ENCODE data around the gene LMO7. TPM values are rescaled to one million over a fixed set of nuclear protein-coding genes. Genes with fewer than 3 reads are reported as not detected.

The LMO7 gene
- total RNA-seq, 2 experiments from 2014 or later, result 21.4 to 25.4 TPM

- Histone ChIP-seq H3K4me1 (ENCODE audit: insufficient read depth, low read length, poor library complexity, severe bottlenecking) (no peaks in the 10 kb centered on the region), H4K20me1 (ENCODE audit: insufficient read depth, low read length) (no peaks in the 10 kb centered on the region), H3K79me2 (ENCODE audit: insufficient read depth, low read depth, low read length) (no peaks in the 10 kb centered on the region), H3K27ac (ENCODE audit: low read depth, low read length, poor library complexity, severe bottlenecking) (no peak overlapping the region), H3K9me3 (ENCODE audit: low read length) (0 out of 2 replicates have a peak, but pooled peaks cover 9% of the 10 kb centered on the region), H3K36me3 (ENCODE audit: insufficient read depth, low read length) (no peaks in the 10 kb centered on the region), H2AFZ (ENCODE audit: low read length) (no peak overlapping the region), H3K4me3 (ENCODE audit: low read depth, low read length, poor library complexity, severe bottlenecking) (no peak overlapping the region), H3K4me2 (ENCODE audit: low read length) (no peak overlapping the region), H3K9me2 (ENCODE audit: insufficient read depth, low read length) (no peaks in the 10 kb centered on the region)
- intact Hi-C loops (cut with micrococcal nuclease; ENCODE audit: unreplicated experiment), result no loop called here
- ChIA-PET POLR2A (interaction anchor here (0.6 kb wide), 3 partner anchors 50 to 1247 kb away, joined by 3 read pairs; no protein-coding TSS in a partner anchor), CTCF (ENCODE audit: unreplicated experiment) (no interaction called here)
- DNase-seq (ENCODE audit: low spot score), result no peak
- no TSS peak for BruUV-seq (replicated peaks)
- TF ChIP-seq CTCF (conservative IDR thresholded peaks at IDR 0.05; ENCODE audit: low read length) (no peak), EZH2phosphoT487 (IDR thresholded peaks at IDR 0.05; ENCODE audit: borderline replicate concordance, low read depth, low read length) (no peak)
Observed at GRCh38 chr13:75757336-75757735, 121.2 kb downstream of the LMO7 start.

DNA sequence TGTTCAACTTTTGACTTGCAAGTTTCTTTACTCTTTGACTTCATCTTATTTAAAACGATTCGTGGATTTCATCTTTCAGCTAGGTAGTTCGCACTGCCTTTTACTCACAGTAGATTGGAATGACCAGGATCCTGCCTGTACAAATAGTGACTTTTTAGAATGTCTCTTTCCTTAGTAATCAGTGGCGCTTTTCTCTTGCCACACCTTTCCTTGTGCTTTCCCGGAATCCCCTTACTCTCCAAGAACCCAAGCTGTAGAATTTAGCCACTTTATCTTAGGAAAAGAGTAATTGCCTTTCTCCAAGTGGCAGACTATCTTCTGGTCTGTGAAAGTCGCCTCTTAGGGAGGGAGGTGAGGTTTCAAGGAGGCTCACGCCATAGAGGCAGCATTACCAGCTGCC lies 123.4 kb downstream of the LMO7 start:
- no peaks in the 10 kb centered on the region for H4K20me1 ChIP-seq (ENCODE audit: insufficient read depth, low read length)
- H3K9me3 ChIP-seq (ENCODE audit: low read length), result no peaks in the 10 kb centered on the region
- BruUV-seq (replicated peaks), result no TSS peak
- H3K4me1 ChIP-seq (ENCODE audit: insufficient read depth, low read length, poor library complexity, severe bottlenecking), result no peaks in the 10 kb centered on the region
- TF ChIP-seq CTCF (conservative IDR thresholded peaks at IDR 0.05; ENCODE audit: low read length) (no peak), EZH2phosphoT487 (IDR thresholded peaks at IDR 0.05; ENCODE audit: borderline replicate concordance, low read depth, low read length) (no peak)
- no peaks in the 10 kb centered on the region for H3K9me2 ChIP-seq (ENCODE audit: insufficient read depth, low read length)
- H2AFZ ChIP-seq (ENCODE audit: low read length), result no peak overlapping the region
- H3K79me2 ChIP-seq (ENCODE audit: insufficient read depth, low read depth, low read length), result no peaks in the 10 kb centered on the region
- H3K36me3 ChIP-seq (ENCODE audit: insufficient read depth, low read length), result no peaks in the 10 kb centered on the region
- DNase-seq (ENCODE audit: low spot score), result no peak
- intact Hi-C loops (cut with micrococcal nuclease; ENCODE audit: unreplicated experiment), result no loop called here
- ChIA-PET POLR2A (interaction anchor here (0.7 to 2.2 kb wide), 3 partner anchors 9 to 1282 kb away, joined by 3 to 5 read pairs (median 4); no protein-coding TSS in a partner anchor), CTCF (ENCODE audit: unreplicated experiment) (no interaction called here)
- no peak overlapping the region for H3K27ac ChIP-seq (ENCODE audit: low read depth, low read length, poor library complexity, severe bottlenecking)
- no peak overlapping the region for H3K4me2 ChIP-seq (ENCODE audit: low read length)
- no peak overlapping the region for H3K4me3 ChIP-seq (ENCODE audit: low read depth, low read length, poor library complexity, severe bottlenecking)

DNA sequence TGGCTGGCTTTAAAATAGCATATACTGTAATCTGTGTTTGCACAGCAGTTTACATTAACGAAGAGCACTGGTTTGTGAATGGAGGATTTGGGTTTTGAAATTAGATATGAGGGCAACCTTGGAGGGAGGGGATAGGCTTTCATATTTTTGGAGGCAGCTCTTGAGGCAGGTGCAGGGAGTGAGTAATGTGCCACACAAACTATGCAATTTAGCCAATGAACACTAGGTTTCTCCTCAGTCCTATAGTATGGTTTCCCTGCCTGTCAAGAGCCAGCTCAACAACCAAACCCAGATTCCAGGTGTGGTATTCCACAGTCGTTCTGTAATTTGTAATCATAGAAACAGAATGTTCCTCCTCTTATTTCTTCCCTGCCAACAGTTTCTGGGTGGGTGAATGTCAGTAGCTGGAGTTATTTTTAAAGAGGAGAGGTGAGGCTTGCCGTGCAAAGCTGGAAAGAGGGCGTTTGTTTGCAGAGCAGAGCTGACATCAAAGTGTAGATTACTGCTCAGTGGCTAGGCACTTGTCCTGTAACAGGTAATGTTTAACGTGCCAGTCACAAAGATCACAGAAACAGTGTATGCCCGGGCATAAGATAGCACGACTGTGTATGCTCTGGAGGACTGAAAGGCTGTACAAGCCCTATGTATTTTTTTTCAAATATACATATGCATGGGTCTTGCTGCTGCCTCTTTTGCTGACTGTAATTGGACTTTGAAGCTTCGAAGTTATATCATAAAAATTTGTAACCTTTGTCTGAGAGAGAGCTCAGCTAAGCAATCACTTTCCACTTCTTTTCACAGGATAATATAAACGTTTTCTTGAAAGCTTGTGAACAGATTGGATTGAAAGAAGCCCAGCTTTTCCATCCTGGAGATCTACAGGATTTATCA lies 124.2 kb downstream of the LMO7 start:
- no peak for DNase-seq (ENCODE audit: low spot score)
- Histone ChIP-seq H3K4me2 (ENCODE audit: low read length) (peak overlapping the region; percentile 35; the same call in 1 of the 2 replicates), H2AFZ (ENCODE audit: low read length) (no peak overlapping the region), H3K4me3 (ENCODE audit: low read depth, low read length, poor library complexity, severe bottlenecking) (no peak overlapping the region), H3K27ac (ENCODE audit: low read depth, low read length, poor library complexity, severe bottlenecking) (no peak overlapping the region), H3K9me2 (ENCODE audit: insufficient read depth, low read length) (no peaks in the 10 kb centered on the region), H3K4me1 (ENCODE audit: insufficient read depth, low read length, poor library complexity, severe bottlenecking) (no peaks in the 10 kb centered on the region), H3K36me3 (ENCODE audit: insufficient read depth, low read length) (no peaks in the 10 kb centered on the region), H3K9me3 (ENCODE audit: low read length) (no peaks in the 10 kb centered on the region), H4K20me1 (ENCODE audit: insufficient read depth, low read length) (no peaks in the 10 kb centered on the region), H3K79me2 (ENCODE audit: insufficient read depth, low read depth, low read length) (no peaks in the 10 kb centered on the region)
- ChIA-PET CTCF (ENCODE audit: unreplicated experiment) (no interaction called here), POLR2A (interaction anchor here (0.7 to 2.2 kb wide), 3 partner anchors 10 to 361 kb away, joined by 3 to 5 read pairs (median 3); no protein-coding TSS in a partner anchor)
- BruUV-seq (replicated peaks), result no TSS peak
- intact Hi-C loops (cut with micrococcal nuclease; ENCODE audit: unreplicated experiment), result no loop called here
- TF ChIP-seq EZH2phosphoT487 (IDR thresholded peaks at IDR 0.05; ENCODE audit: borderline replicate concordance, low read depth, low read length) (no peak), CTCF (conservative IDR thresholded peaks at IDR 0.05; ENCODE audit: low read length) (no peak)

Data from OCI-LY7 (cell line).